GM12801 (cell line): ENCODE results near the gene VPS18.

Experiments used
- TF ChIP-seq, protein P1 (sequence below): IDR thresholded peaks from one replicate; pipeline ENCODE4 v1.5.1; 2011; ENCODE audit warnings: control low read depth; ENCODE audit not compliant: insufficient read length; ENCODE audit errors: extremely low read depth

VPS18 gene

DNA sequence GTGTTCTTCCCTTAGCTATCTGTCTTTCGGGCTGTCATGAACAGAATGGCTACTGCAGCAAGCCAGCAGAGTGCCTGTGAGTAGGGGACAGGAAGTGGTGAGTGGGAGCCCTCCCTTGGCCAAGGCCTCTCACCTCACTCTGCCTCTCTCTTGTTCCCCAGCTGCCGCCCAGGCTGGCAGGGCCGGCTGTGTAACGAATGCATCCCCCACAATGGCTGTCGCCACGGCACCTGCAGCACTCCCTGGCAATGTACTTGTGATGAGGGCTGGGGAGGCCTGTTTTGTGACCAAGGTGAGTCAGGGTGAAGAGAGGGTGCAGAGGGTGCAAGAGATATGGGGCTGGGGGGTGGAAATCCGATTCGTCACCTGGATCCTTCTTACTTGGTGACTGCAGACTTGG, 37.9 kb downstream of the VPS18 start:
- TF ChIP-seq, protein P1, sequence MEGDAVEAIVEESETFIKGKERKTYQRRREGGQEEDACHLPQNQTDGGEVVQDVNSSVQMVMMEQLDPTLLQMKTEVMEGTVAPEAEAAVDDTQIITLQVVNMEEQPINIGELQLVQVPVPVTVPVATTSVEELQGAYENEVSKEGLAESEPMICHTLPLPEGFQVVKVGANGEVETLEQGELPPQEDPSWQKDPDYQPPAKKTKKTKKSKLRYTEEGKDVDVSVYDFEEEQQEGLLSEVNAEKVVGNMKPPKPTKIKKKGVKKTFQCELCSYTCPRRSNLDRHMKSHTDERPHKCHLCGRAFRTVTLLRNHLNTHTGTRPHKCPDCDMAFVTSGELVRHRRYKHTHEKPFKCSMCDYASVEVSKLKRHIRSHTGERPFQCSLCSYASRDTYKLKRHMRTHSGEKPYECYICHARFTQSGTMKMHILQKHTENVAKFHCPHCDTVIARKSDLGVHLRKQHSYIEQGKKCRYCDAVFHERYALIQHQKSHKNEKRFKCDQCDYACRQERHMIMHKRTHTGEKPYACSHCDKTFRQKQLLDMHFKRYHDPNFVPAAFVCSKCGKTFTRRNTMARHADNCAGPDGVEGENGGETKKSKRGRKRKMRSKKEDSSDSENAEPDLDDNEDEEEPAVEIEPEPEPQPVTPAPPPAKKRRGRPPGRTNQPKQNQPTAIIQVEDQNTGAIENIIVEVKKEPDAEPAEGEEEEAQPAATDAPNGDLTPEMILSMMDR = no peak

DNA sequence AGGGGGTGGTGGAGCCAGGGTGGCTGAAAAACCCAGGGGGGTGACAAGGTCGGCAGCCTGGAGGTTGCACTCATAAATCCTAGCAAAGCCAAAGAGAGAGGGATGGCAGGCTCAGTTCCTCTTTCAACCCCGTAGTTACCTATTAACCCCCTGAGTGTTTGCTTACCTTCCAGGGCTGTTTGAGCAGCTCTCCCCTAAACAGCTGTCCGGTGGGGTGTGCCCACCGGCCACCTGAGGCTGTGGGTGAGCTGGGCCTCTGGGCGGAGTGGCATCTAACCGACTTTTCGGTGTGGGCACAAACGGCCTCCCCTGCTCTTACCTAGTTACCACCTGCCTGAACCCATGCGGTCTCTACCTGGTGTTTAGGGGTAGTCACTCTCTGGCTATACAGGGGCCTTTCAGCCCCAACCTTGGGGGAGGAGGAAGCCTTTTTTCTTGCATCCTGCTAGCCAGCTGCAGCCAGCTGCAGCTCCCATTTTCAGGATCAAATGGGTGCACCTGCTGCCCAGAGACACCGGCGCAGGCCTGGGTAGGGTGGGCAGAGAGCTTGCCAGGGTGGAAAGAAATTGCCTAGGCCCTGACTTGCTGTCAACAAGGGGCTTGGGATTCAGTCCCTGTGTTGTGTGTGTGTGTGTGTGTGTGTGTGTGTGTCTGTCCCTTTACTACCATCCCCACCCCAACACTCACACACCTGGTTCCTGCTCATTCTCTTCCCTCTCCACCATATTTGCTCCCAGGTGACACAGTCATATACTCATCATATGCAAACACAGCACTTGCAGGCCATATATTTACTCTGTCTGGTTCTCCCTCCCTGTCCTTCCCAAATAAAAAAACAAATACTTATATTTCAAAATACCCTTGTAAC, 38.6 kb downstream of the VPS18 start:
- TF ChIP-seq, protein P1 = no peak

DNA sequence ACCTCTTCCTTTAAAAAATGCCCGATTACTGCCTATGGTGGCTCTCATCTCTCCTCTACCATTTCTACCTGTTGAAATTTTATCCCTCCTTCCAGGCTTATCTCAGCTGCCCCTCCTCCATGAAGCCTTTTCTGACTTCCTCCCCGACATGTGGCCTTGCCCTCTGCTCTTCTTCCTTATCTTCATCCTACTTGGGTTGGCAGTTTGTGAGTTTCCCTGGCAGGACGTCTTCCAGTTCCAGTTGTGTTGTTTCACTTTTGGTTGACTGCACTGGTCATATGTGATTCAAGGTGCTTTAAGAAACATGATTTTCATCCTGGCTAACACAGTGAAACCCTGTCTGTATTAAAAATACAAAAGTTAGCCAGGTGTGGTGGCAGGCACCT, 39.3 kb downstream of the VPS18 start:
- TF ChIP-seq, protein P1 = no peak

DNA sequence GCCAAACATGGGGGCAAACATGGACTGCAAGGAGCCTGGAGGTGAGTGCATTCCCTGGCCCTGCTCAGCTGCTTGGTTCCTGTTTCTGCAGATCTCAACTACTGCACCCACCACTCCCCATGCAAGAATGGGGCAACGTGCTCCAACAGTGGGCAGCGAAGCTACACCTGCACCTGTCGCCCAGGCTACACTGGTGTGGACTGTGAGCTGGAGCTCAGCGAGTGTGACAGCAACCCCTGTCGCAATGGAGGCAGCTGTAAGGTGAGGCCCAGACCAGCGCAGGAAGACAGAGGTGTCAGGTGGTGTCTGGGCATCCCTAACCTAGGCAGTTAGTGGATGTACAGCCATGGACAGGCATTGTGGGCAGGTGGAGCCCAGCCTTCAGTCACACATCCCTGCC, 40.2 kb downstream of the VPS18 start:
- TF ChIP-seq, protein P1 = no peak

DNA sequence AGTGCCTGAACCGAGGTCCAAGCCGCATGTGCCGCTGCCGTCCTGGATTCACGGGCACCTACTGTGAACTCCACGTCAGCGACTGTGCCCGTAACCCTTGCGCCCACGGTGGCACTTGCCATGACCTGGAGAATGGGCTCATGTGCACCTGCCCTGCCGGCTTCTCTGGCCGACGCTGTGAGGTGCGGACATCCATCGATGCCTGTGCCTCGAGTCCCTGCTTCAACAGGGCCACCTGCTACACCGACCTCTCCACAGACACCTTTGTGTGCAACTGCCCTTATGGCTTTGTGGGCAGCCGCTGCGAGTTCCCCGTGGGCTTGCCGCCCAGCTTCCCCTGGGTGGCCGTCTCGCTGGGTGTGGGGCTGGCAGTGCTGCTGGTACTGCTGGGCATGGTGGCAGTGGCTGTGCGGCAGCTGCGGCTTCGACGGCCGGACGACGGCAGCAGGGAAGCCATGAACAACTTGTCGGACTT, 42.0 kb downstream of the VPS18 start:
- TF ChIP-seq, protein P1 = no peak

DNA sequence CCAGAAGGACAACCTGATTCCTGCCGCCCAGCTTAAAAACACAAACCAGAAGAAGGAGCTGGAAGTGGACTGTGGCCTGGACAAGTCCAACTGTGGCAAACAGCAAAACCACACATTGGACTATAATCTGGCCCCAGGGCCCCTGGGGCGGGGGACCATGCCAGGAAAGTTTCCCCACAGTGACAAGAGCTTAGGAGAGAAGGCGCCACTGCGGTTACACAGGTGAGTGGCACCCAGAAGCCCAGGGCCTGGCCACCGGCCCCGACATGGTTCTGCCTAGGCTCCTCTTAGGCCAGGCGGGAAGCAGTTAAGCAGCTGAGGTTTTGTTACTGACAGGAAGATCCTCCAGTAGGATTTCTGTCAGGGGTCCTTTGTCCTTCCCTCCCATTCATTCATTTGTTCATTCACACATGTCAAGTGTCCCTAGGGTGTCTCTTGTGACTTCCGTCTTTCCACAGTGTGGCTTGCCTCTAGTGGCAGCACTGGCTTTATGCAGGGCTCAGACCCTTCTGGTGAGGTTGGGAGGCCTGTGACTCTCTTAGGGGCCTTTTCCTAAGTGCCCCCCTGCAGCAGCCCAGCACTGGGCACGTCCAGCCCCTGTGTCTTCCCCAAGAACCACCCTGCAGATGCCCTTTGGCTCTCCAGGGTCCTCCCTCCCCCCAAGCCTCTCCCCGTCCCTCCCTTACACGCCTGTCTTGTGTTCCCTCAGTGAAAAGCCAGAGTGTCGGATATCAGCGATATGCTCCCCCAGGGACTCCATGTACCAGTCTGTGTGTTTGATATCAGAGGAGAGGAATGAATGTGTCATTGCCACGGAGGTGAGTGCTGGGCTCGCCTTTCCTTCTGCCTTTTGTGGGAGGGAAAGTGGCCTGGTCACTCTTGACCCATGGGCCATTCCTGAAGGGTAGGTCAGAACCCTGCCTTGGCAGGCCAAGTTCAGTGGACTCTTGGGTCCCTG, 42.7 kb downstream of the VPS18 start:
- TF ChIP-seq, protein P1 = no peak
